Ovary (tissue), 9 donors: ENCODE results near the gene TNFRSF4. TPM values are rescaled to one million over a fixed set of nuclear protein-coding genes. Genes with fewer than 3 reads are reported as not detected.

Experiments used
- DNase-seq, 5 donors: peaks; one replicate each; pipeline ENCODE4 v3.0.0-alpha.2; 2019 to 2020
- H3K27ac ChIP-seq, 2 donors: fragments of 200-600 bp; one replicate each; pipeline versions ENCODE4 v1.5.1 to v1.8.0; 2019 to 2022
- H3K27me3 ChIP-seq: fragments of 200-600 bp; one replicate; pipeline ENCODE4 v1.8.0; 2022
- H3K36me3 ChIP-seq: fragments of 200-600 bp; sonication (generic); one replicate; pipeline ENCODE4 v1.5.1; 2019
- H3K4me1 ChIP-seq: one replicate; pipeline ENCODE4 v1.8.1; 2013; ENCODE audit warnings: mild to moderate bottlenecking, moderate library complexity; ENCODE audit not compliant: insufficient read depth
- H3K4me3 ChIP-seq: fragments of 200-600 bp; sonication (generic); one replicate; pipeline ENCODE4 v1.5.1; 2017
- H3K9me3 ChIP-seq, 2 donors: fragments of 200-600 bp in 1 of 2; sonication (generic) in 1 of 2; one replicate each; pipeline versions ENCODE4 v1.5.1 to v1.8.1; 2013 to 2019; ENCODE audit warnings: mild to moderate bottlenecking in 1 of 2, moderate library complexity in 1 of 2
- CTCF ChIP-seq, 3 donors: fragments of 450-650 bp in 2 of 3; fragments of 200-600 bp in 1 of 3; IDR thresholded peaks; one replicate each; pipeline versions ENCODE4 v1.5.1 to v1.8.0; 2016 to 2022; ENCODE audit warnings: antibody characterized with exemption in 3 of 3, mild to moderate bottlenecking in 1 of 3
- EP300 ChIP-seq: sonication (generic); formaldehyde crosslinking; IDR thresholded peaks from one replicate; pipeline ENCODE4 v1.6.1; 2017; ENCODE audit warnings: antibody characterized with exemption
- POLR2A ChIP-seq: fragments of 450-650 bp; IDR thresholded peaks from one replicate; pipeline ENCODE4 v1.6.1; 2017; ENCODE audit warnings: antibody characterized with exemption, mild to moderate bottlenecking, moderate library complexity
- WGBS, 3 donors: extraction: QIAGEN DNeasy Blood & Tissue Kit in 1 of 3; methylation state at CpG; one replicate each; pipeline versions ENCODE4 v1.1.5 to v1.1.7; 2013 to 2017; 5-methylcytosine and 5-hydroxymethylcytosine counted together
- intact Hi-C, 4 donors: fragments of 100-400 bp; cut with DNase I; formaldehyde crosslinking; loops; one replicate each; pipeline versions ENCODE4 v1.11.0 to v1.15.1; 2022 to 2023
- polyA plus RNA-seq, 2 donors: library from polyadenylated mRNA; stranded (reverse); fragments of 200-250 nt in 1 of 2; fragments of 350-450 nt in 1 of 2; fragmentation: Illumina TruSeq in 1 of 2; extraction: RNeasy Lipid Tissue Mini Kit (QIAGEN cat#74804) in 1 of 2; gene quantifications; one replicate each; pipeline ENCODE4 v1.2.3, GENCODE V29; 2013 to 2014
- total RNA-seq, 7 donors: library from RNA; depleted of rRNA in 2 of 7; stranded (reverse); fragments of >200 nt in 2 of 7; fragmentation: NEBNext Ultra II Directional in 3 of 7; extraction: Animal tissue kit (Norgen Biotek cat#: 25700) in 3 of 7; gene quantifications; one replicate each; pipeline versions ENCODE4 v1.1.0 to v1.2.4, GENCODE V29; 2016 to 2023
- donor health status: DM: no; HTN: no; CAD: no; lungs with moderate emphysema.
- donor health status: DM: no; HTN: no; CAD: no.
- donor health status: Bipolar disorder and iron deficiency.
- donor health status: DM: yes; HTN: yes; CAD: no.
- donor health status: DM: no; HTN: no; CAD: no.
- donor health status: DM: yes; HTN: yes; CAD: no.

Gene TNFRSF4
- total and polyA plus RNA-seq, 9 donors: 0.37 to 2.5 (median 0.89) TPM; not detected in 1

GRCh38 chr1:1200876-1201810 is 12.8 kb downstream of the TNFRSF4 start:
- Histone ChIP-seq H3K9me3 (no peaks in the 10 kb centered on the region), H3K4me3 (peak overlapping the region; percentile 40), H3K4me1 (no peaks in the 10 kb centered on the region), H3K27me3 (no peaks in the 10 kb centered on the region), H3K27ac (no peak overlapping the region), H3K36me3 (no peaks in the 10 kb centered on the region)
- intact Hi-C loops: no loop called here
- peak; percentile 39 to 78 (median 63) for DNase-seq
- WGBS, 3 donors: 1 to 5% (median 2%) methylated on average over 24 to 109 of the region's 109 CpGs
- TF ChIP-seq CTCF (IDR thresholded peaks at IDR 0.05) (no peak), POLR2A (no peak), EP300 (no peak)

GRCh38 chr1:1199961-1200875 is 13.7 kb downstream of the TNFRSF4 start:
- WGBS, 3 donors: 72 to 80% (median 79%) methylated on average over 29 to 31 of the region's 31 CpGs
- peak overlapping the region; percentile 40 for H3K4me3 ChIP-seq
- H3K27ac ChIP-seq: no peak overlapping the region
- no peaks in the 10 kb centered on the region for H3K27me3 ChIP-seq
- TF ChIP-seq EP300: no peak
- TF ChIP-seq CTCF (IDR thresholded peaks at IDR 0.05): no peak
- TF ChIP-seq POLR2A: no peak
- H3K36me3 ChIP-seq: no peaks in the 10 kb centered on the region
- intact Hi-C loops: no loop called here
- no peaks in the 10 kb centered on the region for H3K4me1 ChIP-seq
- no peaks in the 10 kb centered on the region for H3K9me3 ChIP-seq
- DNase-seq: peak in 2 of 5 donors; percentile 25 to 30

GRCh38 chr1:1199141-1199960 is 14.6 kb downstream of the TNFRSF4 start:
- 79 to 89% (median 85%) methylated on average over 20 to 22 of the region's 22 CpGs for WGBS, 3 donors
- TF ChIP-seq EP300: no peak
- no peak for TF ChIP-seq POLR2A
- TF ChIP-seq CTCF (IDR thresholded peaks at IDR 0.05): no peak

More at GRCh38 chr1:1199141-1199960, 14.6 kb downstream of the TNFRSF4 start:
- Histone ChIP-seq H3K4me1 (no peaks in the 10 kb centered on the region), H3K9me3 (peaks cover 0 to 7% of the 10 kb centered on the region in 2 donors), H3K27ac (no peak overlapping the region), H3K36me3 (no peaks in the 10 kb centered on the region), H3K4me3 (no peak overlapping the region), H3K27me3 (no peaks in the 10 kb centered on the region)
- intact Hi-C loops: no loop called here
- peak in 2 of 5 donors; percentile 11 to 24 for DNase-seq
